ENCODE data around the gene RTTN.
"Not testable (repeated sequence)": the region's sequence is repeated elsewhere in the genome, so short reads cannot be mapped to it uniquely, and the experiment has no call there.

RTTN gene

DNA sequence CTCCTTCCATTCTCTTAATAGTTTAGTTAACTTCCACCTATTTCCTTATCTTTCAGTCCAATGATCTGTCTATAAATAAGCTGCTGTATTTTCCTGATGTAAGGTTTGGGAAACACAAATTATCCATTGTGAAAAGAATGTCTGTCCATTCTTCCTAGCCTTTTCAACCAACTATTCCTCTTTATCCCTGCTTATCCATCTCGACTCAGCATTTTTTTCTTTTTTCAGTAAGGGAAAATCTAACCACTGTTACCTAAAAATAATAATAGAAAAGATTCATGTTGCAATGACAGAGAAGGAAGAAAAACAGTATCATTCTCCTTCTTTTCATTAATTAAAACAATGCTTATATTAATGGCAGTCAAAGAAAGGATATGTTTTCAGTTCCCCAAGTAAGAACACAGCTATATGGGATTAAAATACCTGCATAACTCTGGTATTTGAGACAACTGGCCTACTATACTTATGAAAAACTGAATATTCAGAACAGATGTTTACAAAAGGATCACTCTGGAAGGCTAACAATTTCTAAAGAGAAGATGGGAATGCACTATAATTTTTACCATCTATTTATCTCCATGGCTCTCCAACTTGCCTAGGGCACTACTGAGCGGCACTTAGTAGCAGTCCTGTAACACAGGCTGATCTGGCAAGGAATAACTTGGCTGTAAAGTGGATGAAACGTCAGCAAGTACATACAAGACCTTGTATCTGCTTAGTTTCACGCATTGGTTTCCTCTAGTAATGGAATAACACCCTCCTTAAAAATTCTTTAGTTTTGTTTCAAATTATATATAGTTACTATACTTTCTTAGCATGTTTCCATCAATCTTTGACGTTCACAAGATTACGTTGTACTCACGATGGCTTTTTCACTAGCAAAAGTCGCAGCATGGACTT is 57.2 kb downstream of the RTTN start:
- DNase-seq: no peak

DNA sequence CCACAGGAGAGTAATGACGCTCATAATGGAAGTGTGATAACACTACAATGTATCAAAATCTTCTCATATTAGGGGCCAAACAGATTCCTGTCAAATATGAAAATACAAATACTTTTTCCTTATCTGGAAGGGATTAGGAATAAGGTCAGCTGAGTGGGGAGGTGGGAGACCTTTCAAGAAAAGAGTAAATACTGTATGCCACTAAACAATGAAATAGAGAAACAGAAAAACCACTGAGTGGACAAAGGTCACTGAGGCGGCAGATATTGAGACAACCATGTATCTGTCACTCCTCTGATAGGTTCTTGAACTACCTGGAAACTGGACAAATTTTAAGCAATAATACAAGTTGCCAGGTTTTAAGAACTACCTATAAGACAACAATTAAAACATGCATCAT is 59.3 kb downstream of the RTTN start:
- no peak for DNase-seq

DNA sequence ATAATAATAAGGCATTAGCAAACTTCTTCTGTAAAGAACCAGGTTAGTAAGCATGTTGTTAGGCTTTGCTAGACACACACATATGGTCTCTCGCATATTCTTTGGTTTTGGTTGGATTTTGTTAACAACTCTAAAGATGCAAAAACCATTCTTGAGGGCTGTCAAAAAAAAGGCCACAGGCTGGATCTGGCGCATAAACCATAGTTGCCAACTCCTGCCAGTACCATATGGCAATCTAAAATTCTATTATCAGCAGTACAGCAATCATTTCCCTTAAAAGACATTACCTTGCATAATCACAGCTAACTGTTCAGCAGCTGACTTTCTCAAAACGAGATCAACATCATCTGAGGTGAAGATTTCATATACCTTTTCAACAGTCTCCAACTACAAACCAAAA is 63.5 kb downstream of the RTTN start:
- no peak for DNase-seq

DNA sequence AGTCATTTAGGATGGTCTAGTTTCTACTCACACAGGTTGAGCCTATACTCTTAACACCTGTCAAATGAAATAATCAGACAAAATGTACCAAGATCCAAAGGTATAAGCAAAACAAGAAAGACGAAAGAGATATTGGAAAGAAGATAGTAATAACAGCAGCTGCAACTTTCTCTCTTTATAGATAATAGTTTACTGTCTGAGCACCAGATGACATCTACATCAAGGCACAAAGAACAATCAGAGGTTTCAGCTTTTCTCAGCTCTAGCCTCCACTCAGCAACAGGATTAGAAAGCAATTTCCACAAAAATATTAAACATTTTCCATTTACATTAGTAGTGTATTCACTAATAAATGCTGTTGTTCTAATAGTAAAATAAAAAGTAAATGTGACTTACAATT is 66.3 kb downstream of the RTTN start:
- DNase-seq: no peak

DNA sequence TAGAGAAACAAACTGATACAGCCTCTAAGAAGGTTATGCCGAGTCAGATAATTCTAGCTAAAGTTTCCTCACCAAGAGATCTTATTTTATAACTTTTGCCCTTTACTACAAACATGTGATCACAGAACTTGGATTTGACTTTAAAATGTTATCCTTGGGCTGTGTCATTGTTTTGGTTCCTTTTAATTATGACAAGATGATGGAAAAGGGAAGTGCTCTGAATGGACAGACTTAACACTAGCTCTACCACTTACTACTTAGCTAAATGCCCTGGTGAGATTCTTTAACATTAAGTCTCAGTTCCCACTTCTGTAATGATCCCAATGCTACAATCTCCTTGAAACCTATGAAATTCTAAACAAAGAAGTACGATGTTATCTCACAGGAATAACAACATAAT is 69.9 kb downstream of the RTTN start:
- no peak for DNase-seq

DNA sequence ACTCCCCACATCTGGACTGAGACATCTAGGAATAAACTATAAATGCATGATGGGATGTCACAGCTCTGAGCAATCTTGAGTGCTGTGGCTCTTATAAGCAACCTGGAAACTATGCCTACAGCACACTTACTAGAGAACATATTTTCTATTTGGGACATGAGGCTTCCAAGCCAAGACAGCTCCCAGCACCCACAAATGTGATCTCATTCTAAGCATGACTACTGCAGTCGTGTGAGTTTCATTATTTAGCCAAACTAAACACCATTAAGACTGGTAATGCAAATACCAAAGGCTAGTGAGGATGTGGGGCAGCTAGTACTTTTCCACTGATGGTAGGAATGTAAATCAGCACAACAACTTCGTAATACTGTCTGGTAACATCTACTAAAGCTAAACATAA is 72.5 kb downstream of the RTTN start:
- DNase-seq: no peak

DNA sequence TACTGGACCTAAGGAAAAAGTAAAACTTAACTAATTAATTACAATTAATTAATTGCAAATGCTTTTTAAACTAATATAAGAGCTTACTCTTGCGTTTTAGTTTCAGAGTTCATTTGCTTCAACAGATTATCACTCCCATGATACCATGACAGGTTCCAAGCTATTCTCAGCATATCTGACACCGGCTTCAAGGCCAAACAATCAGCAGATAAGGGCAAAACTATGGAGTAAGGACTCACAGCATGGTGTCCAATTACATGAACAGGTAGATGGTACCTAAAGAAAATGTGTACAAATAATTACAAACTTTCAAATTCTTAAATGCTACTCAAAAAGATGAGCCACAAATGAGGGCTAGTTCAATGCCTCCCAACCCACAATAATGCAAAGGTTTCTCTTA is 77.2 kb downstream of the RTTN start:
- DNase-seq: no peak

DNA sequence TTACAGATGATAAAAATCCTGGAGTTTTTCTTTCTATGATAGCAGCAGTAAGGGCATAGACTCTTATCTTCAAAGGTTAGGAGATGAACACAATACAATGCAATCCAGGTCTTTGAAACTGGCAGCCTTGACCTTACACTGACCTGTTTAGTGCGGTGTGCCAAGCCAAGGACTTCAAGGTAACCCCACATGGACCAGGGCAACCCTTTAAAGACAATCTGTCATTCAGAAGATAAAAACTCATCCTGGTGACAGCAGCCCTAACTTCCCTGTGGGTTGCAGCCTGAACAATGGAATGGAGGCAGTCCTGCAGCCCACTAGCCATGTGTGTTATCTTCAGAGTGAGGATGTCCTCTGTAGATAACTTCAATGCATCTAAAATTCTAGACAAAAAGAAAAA is 78.1 kb downstream of the RTTN start:
- DNase-seq: no peak

DNA sequence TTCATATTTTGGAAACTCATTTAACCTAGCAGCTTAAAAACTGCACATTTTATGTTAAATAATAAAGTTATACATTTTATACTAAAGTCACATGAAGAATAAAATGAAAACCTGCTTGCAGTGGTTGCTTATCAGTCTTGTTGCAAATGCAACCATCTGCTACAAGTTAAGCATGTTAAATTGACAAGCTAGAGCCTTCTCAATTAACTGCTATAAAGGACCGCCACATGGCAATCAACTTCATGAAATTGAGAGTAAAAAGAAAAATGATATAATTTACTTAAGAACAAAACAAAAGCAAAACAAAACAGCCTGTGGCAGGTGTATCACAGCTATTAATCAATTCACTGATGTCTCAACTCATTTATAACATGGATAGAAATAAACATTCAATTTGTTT is 78.7 kb downstream of the RTTN start:
- DNase-seq: no peak

DNA sequence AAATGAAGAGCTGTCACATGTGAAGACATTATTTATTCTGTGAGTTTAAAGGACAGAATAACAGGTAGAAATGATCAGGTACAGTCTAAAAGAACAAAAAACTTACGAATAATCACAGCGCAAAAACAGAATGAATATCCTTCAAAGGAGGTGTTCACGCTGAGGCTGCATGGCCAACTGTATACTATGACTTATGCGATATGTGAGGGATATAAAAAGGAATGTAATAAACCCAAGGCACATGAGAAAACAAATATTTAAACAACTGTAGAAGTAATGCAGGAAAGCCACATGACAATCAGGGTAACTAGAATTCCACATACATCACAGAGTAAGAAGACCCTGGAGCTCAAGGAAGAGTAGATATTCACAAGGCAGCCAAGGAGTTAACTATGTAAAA is 81.3 kb downstream of the RTTN start:
- no peak for DNase-seq

DNA sequence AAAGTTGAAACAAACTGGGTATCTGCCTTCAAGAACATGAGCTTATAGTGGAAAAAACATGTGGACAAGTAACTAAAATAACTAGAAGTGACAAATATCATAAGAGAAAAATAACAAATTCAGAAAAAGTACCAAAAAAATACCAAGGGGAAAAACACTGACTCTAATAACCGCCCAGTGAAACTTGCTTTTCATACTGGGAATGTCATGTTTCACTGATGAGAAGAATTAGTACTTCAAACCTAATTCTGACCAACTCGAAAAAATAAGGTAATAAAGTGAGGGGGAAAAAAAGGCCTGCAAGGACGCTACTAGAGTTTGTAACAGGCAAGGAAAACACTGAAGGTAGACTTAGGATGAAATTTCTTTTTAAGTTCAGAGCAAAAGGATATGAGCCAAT is 83.6 kb downstream of the RTTN start:
- DNase-seq: no peak

DNA sequence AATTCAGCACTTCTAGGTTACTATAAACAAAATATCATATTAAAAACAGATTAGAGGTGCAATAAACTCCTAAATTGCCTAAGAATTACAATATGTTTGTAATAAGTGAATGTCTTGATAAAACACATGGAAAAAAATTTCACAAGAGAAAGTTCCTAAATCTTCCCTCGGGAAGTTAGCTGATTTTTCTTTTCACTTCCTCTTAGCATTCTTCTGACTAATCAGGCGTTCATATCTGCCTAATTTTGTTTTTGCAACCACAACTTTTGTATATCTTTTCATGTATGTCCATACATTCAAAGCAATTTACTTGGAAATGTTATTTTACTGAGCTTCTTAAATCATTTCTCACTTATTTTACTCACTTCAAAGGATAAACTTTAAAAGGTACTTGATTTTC is 88.5 kb downstream of the RTTN start:
- no peak for DNase-seq

DNA sequence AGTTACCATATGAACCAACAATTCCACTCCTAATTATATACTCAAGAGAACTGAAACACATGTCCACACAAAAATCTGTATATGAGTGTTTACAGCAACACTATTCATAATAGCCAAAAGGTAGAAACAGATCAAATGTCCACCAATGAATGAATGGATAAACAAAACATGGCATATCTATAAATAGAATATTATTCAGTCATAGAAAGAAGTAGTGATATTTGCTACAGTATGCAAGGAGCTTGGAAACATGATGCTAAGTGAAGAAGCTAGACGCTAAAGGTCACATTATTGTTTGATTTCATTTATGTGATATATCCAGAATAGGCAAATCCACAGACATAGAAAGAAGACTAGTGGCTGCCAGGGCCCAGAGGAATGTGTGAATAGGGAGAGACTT is 92.0 kb downstream of the RTTN start:
- DNase-seq: no peak

DNA sequence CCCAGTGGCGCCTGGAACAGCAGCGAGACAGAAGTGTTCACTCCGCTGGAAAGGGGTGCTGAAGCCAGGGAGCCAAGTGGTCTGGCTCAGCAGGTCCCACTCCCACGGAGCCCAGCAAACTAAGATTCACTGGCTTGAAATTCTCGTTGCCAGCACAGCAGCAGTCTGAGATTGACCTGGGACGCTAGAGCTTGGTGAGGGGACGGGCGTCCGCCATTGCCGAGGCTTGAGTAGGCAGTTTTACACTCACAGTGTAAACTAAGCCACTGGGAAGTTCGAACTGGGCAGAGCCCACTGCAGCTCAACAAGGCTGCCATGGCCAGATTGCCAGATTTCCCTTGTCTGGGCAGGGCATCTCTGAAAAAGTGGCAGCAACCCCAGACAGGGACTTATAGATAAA is 94.8 kb downstream of the RTTN start:
- DNase-seq: no peak

DNA sequence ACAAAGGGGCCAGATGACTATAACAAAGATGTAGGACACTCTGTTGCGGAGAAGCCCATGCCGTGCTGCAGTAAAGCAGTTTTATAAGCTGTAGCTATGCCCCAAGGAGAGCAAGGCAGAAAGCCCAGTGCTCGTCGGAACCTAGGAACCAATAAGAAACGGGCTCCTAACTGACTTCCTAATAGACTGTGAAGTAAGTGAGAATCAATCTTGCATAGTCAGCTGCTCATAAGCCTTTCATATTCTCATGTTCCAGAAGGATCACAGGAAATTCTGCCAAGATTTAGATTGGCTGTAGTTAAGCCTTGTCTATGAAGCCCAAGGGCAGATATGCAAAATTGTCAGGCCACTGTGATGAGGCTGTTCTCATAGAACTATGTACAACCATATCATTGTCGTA is 98.4 kb downstream of the RTTN start:
- no peak for DNase-seq

DNA sequence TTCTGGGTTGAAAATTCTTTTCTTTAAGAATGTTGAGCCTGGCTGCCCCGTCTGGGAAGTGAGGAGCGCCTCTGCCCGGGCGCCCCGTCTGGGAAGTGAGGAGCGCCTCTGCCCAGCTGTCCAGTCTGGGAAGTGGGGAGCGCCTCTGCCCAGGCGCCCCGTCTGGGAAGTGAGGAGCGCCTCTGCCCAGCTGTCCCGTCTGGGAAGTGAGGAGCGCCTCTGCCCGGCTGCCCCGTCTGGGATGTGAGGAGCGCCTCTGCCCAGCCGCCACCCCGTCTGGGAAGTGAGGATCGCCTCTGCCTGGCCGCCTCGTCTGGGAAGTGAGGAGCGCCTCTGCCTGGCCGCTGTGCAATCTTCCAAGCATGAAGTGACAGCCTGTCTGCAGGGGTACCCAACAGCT is 102.6 kb downstream of the RTTN start:
- not testable (repeated sequence) for DNase-seq

DNA sequence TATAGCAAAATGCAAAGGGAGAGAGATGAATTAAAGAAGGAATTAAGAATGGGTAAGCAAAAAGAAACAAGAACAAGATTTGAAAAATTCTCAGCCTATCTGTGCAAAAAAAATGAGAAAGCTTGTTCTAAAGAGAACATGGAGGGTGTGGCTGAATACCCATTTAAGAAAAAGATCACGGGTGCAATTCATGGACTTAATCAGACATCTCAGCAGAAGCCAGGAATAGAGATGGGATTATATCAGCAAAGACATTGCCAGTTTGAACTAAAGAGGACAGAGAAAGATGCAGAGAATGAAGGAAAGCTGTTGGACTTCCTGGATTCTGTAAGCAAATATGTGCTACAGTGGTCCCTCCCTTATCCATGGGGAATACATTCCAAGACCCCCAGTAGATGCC is 115.6 kb downstream of the RTTN start:
- no peak for DNase-seq

DNA sequence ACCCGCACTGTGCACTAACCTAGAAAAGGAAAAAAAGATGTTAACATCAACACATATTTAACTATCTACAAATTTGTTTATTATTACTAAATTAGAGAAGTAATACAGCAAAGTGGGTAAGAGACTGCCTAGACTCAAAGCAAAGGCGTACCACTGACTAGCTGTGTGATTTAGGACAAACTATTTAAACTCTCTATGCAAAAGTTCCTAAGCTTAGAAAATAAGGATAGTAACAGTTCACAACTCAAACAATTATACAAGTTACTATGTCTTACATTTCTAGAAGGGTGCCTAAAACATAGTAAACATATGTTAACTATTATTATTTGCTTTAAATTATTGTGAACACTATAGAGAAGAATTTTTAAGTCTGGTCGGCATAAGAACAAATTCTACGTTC is 119.4 kb downstream of the RTTN start:
- no peak for DNase-seq

DNA sequence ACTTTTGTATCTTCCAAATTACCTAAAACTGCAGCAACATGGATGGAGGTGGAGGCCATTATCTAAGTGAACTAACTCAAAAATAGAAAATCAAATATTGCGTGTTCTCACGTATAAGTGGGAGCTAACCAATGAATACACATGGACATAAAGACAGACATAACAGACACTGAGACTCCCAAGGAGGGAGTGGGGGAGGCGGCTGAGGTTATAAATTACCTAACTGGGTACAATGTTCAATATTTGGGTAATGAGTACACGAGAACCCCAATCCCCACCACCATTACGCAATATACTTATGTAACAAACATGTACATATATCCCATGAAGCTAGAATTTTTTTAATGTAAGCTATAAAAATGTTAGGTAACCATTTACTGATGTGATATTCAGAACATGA is 119.8 kb downstream of the RTTN start:
- DNase-seq: no peak

DNA sequence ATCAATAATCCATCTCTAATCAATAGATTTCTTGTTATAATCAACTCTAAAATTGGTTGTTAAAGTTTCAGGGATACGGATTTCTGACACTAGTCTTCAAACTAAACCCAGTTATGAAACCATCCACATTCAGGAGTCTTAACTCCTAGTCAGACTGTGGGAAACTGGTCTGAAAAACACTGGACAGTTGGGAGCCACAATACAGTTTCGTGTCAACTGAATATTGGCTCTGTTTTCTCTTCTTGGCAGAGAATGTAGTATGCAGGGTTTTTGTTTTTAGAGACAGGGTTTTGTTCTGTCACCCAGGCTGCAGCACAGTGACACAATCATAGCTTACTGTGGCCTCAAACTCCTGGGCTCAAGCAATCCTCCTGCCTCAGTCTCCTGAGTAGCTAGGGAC is 123.1 kb downstream of the RTTN start:
- DNase-seq: no peak

DNA sequence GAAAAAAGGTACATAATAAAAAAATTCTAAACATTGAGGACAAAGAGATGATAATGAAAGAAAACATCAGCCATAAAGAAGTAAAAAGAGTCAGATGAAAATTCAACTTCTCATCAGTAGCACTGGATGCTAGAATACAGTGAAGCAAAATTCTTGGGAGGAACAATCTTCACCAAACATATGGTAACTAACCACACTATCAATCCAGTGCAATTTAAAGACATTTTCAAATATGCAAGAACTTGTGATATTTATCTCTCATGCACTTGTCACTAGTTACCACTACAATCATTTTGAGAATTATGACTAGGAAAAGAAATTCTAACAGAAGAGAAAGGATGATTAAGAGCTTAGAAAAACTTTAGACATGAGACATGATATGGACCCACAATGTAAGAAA is 127.4 kb downstream of the RTTN start:
- DNase-seq: no peak

DNA sequence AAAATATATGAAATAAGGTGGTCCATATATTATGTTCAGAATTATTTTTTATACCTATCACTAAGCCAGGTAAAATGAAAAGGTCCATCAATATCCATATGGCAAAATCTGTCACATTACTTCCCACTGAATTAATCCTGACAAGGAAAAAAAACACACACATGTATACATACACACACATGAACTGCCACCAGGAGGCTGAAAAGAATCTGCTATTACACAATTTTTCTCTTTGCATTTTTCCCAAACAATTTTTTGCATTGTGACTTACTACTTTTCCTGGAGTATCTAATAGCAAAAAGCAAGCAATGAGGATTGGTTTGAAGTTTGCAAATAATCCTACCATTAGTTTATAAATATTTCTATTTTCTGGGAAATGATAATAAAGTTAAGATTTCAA is 129.6 kb downstream of the RTTN start:
- DNase-seq: no peak

DNA sequence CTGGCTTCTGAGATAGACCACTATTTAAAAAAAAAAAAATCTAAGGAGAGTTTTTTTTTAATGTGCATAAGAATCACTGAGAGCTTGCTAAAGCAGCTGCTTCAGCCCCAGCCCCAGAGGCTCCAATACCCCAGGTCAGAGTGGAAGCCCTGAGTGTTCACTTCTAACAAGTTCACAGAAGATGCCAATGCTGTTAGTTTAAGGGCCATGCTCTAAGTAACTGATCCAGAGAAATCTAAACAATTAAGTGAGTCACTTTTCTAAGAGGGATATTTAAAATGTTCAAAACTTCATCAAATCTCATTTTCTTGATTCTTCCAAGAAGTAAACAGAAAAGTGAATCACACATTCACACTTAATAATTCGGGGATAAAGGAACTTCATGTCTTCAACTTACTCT is 131.4 kb downstream of the RTTN start:
- no peak for DNase-seq

DNA sequence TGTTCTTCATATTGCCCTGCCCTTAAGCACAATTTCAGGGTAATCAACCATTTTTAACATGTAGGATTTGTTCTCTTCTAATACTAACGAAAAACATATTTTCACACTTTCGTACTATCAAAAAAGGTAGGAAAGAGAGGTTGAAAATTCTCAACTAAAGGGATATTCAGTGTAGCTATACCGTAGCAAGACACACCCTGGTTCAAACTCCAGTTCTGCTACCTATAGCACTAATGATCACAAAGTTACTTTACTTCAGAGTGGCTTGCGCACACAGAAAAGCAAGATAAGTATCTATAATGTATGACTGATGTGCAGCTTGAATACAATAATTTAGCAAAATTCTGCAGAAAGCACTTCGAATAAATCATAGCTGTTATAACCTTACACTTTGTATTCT is 132.1 kb downstream of the RTTN start:
- DNase-seq: no peak

DNA sequence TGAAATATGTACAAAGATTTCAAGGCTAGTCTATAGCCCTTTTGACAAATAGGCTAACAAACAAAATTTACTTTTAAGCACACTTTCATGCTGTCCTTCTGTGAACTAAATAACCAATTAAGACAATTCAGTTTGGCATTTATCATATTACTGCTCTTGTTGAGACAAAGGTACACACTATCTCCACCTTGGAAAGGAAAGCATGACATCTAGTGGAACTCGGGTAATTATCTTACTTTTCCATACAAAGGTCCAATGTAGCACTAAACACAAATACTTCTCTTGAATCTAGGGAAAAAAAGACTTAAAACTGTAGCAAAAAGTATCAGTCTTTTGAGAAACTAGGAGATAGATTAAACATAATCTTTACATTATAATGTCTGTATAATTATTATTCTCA is 132.8 kb downstream of the RTTN start:
- peak; percentile 21 for DNase-seq
